SKM-1 treated with dmso at 0.1 percent for 144 hours (cell line): Measurements from ENCODE around the gene TNNC2.
"Not testable (repeated sequence)": the region's sequence is repeated elsewhere in the genome, so short reads cannot be mapped to it uniquely, and the experiment has no call there.

Source experiments
- DNase-seq: peaks from one replicate; lab custom pipeline; 2025; ENCODE audit not compliant: unreplicated experiment; lab: John Stamatoyannopoulos, UW

Gene TNNC2

DNA sequence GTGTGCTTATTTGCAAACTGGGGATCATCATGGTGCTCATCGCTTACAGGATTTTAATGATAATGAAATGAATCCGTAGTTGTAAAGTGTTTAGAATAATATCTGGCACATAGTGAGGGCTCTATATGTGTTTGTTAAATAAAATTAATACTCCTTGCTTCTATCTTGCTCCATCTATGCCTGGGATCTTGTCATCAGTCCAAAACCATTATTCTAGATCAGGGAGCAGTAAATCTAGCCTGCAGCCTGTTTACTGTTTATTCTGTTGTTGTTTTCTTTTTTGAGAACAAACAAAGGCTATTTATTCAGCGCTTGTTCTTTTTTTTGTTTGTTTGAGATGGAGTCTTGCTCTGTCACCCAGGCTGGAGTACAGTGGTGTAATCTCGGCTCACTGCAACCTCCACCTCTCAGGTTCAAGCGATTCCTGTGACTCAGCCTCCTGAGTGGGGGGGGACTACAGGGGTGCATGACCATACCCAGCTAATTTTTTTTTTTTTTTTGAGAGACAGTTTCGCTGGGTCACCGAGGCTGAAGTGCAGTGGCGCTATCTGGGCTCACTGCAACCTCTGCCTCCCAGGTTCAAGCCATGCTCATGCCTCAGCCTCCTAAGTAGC is 22.0 kb upstream of the TNNC2 start:
- DNase-seq: no peak

DNA sequence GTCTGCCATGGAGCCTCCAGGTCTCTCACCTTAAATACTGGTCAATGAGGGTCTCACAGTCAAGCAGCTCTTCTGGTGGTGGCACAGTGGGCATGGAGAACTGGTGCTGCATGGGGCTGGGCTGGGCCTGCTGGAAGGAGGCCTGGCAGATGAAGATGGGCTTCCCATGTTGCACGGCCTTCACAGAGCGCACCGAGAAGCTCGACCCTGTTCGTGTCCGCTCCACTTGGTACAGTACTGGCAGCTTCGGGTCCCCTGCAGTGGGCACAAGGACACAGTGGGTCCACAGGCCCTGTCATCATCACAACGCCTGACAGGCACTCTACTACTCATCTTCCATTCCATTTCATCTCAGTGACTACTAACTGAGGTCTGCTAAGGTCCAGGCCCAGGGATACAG is 21.3 kb upstream of the TNNC2 start:
- DNase-seq: no peak

DNA sequence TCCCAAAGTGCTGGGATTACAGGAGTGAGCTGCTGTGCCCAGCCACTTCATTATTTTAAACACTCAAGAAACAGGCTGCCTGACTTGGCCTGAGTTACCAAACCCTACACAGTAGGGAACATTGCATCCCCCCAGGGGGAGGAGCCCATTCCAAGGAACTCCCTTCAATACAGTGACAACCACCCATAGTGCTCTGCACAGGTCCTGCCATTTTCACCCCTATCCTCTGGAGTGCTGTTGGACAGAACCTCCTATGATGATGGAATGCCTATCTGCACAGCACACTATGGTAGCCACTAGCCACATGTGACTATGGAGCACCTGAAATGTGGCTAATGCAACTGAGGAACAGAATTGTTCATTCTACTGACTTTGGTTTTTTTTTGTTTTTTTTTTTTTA is 18.3 kb upstream of the TNNC2 start:
- DNase-seq: no peak

DNA sequence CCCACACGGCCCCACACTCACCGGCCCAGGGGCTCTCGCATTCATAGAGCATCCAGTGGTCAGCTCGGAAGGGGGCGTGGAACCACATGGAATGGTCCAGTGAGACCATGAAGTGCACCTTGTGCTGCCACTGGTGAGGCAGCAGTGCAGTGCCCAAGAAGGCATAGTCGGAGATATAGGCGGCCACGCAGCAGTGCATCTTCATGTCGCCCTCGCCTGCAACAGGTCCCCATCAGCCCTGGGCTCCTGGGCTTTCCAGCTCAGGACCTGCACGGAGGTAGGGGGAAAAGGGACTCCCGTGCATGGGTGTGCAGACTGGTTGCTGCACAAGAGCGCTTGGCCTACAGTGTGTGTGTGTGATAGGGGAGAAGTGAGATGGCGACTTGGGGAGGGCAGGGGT is 16.4 kb upstream of the TNNC2 start:
- DNase-seq: no peak

- peak; percentile 7 for DNase-seq
Measured at GRCh38 chr20:45842169-45842812, 15.2 kb upstream of the TNNC2 start.

GRCh38 chr20:45841407-45842129 is 14.5 kb upstream of the TNNC2 start:
- DNase-seq: no peak

GRCh38 chr20:45840700-45841198 is 13.6 kb upstream of the TNNC2 start:
- DNase-seq: no peak

DNA sequence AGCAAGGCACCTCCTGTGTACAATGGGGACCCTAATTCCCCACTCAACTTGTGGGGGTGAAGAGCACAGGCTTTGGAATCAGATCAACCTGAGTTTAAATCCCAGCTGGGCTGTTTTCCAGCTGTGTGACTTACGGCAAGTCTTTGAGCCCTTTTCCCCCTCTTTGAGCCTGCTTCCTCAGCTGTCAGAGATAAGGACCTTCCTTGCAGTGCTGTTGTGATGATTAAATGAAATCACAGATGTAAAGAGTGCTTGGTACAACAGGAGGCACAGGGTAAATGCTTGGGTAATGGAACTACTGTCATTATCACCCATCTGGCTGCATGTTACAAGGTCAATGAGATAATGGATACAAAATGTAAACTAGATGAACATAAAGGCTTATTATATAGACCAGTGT is 9.7 kb upstream of the TNNC2 start:
- no peak for DNase-seq

- DNase-seq: no peak
Measured at GRCh38 chr20:45835825-45836224, 8.7 kb upstream of the TNNC2 start.

GRCh38 chr20:45835329-45835765 is 8.2 kb upstream of the TNNC2 start:
- DNase-seq: peak; percentile 46

GRCh38 chr20:45834797-45835161 is 7.7 kb upstream of the TNNC2 start:
- DNase-seq: no peak

GRCh38 chr20:45833883-45834796 is 7.0 kb upstream of the TNNC2 start:
- DNase-seq: no peak

GRCh38 chr20:45833030-45833882 is 6.1 kb upstream of the TNNC2 start, which contains the start of gene SNX21:
Gene SNX21 (plus strand): TSS chr20:45833799. CDS start chr20:45833920, 121 bp downstream.
- DNase-seq: peak; percentile 77

DNA sequence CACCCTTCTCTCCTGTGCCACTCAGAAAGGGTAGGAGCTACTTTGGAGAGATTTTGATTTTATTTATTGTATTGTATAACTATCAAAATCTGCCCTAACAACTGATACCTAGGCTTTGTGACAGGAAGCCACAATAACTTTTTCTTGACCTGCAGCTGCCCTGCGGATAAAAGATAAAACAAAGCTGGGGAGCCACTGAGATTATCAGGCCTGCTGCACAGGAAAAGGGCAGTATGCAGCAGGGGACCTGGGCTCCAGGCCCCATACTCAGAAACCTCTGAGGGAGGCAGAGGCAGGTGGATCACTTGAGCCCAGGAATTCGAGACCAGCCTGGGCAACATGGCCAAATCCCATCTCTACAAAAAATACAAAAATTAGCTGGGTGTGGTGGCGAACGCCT is 5.5 kb upstream of the TNNC2 start:
- DNase-seq: no peak

DNA sequence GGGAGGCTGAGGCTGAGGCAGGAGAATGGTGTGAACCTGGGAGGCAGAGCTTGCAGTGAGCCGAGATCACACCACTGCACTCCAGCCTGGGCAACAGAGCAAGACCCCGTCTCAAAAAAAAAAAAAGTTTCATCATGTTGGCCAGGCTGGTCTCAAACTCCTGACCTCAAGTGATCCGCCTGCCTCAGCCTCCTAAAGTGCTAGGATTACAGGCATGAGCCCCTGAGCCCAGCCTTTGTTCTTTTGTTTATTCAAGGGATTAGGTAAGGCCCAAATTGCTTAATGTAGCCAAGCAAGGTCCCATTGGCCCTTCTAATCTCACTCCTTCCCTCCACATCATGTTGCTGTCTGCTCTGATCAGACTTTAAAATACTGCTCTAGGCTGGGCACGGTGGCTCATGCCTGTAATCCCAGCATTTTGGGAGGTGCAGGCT is 2.6 kb upstream of the TNNC2 start:
- not testable (repeated sequence) for DNase-seq

DNA sequence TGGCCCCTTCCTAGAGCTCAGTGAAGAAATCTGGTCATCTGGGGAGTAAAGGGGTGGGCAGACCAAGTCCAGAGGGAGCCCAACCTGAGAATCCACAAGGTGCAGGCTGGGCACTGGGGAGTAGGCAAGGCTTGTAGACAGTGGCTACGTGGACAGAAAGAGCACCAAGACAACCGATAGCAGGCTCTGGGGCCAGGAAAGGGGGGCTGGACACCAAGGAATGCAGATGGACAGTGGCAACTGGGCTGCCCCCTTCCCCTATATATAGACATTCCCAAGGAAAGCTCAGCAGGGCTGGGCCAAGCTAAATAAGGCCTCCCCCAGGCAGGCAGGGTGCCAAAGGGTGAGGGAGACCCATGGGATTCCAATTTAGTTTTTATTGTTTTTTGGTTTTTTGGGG is 1.5 kb upstream of the TNNC2 start:
- no peak for DNase-seq

- no peak for DNase-seq
Measured at GRCh38 chr20:45827712-45828111, 600 bp upstream of the TNNC2 start.

- no peak for DNase-seq
Measured at GRCh38 chr20:45826381-45827019, 612 bp downstream of the TNNC2 start.

- DNase-seq: no peak
Measured at GRCh38 chr20:45823949-45824835, 2.9 kb downstream of the TNNC2 start.
